Measurements from ENCODE around the gene CCSAP.

DNA sequence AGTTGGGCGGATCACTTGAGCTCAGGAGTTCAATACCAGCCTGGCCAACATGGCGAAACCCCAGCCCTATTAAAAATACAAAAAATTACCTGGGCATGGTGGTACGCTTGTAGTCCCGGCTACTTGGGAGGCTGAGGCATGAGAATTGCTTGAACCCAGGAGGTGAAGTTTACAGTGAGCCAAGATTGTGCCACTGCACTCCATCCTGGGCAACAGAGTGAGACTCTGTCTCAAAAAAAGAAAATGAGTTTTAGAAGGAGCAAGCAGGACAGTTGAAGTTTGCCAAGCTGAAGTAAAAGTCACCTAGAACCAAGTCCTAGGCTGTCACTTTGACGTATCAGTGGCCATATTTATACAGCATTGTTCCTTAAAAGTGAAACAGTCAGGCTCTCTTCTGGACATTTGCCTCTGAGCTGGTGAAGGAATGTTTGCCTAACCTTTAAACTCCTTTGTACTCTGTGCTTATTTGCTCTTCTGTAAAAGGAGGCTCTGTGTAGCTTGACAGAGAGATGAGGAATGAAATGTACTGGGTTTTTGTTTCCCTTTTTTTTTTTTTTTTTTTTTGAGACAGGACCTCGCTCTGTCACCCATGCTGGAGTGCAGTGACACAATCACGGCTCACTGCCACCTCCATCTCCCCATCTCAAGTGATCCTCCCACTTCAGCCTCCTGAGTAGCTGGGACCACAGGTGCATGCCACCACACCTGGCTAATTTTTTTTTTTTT, 69.2 kb downstream of the CCSAP start:
- TF ChIP-seq POLR2A (IDR thresholded peaks at IDR 0.05): no peak
- TF ChIP-seq, protein P1, sequence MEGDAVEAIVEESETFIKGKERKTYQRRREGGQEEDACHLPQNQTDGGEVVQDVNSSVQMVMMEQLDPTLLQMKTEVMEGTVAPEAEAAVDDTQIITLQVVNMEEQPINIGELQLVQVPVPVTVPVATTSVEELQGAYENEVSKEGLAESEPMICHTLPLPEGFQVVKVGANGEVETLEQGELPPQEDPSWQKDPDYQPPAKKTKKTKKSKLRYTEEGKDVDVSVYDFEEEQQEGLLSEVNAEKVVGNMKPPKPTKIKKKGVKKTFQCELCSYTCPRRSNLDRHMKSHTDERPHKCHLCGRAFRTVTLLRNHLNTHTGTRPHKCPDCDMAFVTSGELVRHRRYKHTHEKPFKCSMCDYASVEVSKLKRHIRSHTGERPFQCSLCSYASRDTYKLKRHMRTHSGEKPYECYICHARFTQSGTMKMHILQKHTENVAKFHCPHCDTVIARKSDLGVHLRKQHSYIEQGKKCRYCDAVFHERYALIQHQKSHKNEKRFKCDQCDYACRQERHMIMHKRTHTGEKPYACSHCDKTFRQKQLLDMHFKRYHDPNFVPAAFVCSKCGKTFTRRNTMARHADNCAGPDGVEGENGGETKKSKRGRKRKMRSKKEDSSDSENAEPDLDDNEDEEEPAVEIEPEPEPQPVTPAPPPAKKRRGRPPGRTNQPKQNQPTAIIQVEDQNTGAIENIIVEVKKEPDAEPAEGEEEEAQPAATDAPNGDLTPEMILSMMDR (IDR thresholded peaks at IDR 0.05 in 4 of 5, conservative IDR thresholded peaks at IDR 0.05 in 1 of 5): no peak

Data from gastrocnemius medialis (tissue), 4 donors.